ENCODE results near the gene LAMA2.

LAMA2 gene

DNA sequence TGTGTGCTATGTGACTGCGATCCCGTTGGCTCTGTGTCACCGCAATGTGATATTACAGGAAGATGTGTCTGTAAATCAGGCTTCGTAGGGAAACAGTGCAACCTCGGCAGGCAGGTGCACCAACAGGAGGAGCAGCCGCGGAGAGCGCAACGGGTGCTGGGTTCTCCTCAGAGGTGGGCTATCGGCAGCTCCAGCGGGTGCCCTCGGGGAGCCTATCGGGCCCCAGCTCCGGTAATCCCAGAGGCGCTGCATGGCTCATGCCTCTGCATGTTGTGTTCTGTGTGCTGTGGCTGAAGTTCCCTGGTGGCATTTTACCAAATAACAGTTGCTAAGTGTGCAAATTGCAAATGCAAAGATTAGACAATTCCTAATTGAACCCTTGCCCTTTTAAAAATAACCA is 409.9 kb downstream of the LAMA2 start:
- H3K36me3 ChIP-seq (ENCODE audit: insufficient read depth, low read length), result no peaks in the 10 kb centered on the region
- H3K9me3 ChIP-seq (ENCODE audit: low read depth, low read length), result 0 out of 2 replicates have a peak, but pooled peaks cover 4% of the 10 kb centered on the region
- no peak overlapping the region for H3K4me3 ChIP-seq
- DNase-seq (ENCODE audit: low read depth, low spot score), result no peak
- H3K27ac ChIP-seq, result no peak overlapping the region
- no peak overlapping the region for H3K9ac ChIP-seq (ENCODE audit: insufficient read length)
- TF ChIP-seq FOXP2 (optimal IDR thresholded peaks at IDR 0.05; ENCODE audit: control extremely low read depth, extremely low read length, insufficient read depth) (no peak), EZH2 (IDR thresholded peaks at IDR 0.05) (no peak), POLR2AphosphoS5 (IDR thresholded peaks at IDR 0.05; ENCODE audit: borderline replicate concordance, low read depth, low read length) (no peak)

DNA sequence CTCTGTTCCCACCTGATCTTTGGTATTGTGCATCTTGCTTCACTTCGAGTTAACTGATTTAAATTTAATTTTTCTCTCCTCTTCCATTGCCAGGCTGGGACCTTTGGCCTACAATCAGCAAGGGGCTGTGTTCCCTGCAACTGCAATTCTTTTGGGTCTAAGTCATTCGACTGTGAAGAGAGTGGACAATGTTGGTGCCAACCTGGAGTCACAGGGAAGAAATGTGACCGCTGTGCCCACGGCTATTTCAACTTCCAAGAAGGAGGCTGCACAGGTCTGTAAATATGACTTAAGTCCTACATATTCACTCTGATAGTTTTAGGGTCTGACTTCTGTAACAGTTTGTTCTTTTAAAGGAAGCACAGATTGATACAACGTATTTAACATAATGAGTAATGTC is 414.7 kb downstream of the LAMA2 start:
- Histone ChIP-seq H3K27ac (no peak overlapping the region), H3K4me3 (no peak overlapping the region), H3K9ac (ENCODE audit: insufficient read length) (no peak overlapping the region), H3K36me3 (ENCODE audit: insufficient read depth, low read length) (no peaks in the 10 kb centered on the region), H3K9me3 (ENCODE audit: low read depth, low read length) (0 out of 2 replicates have a peak, but pooled peaks cover 4% of the 10 kb centered on the region)
- TF ChIP-seq EZH2 (IDR thresholded peaks at IDR 0.05) (no peak), POLR2AphosphoS5 (IDR thresholded peaks at IDR 0.05; ENCODE audit: borderline replicate concordance, low read depth, low read length) (no peak), FOXP2 (optimal IDR thresholded peaks at IDR 0.05; ENCODE audit: control extremely low read depth, extremely low read length, insufficient read depth) (no peak)
- DNase-seq (ENCODE audit: low read depth, low spot score), result no peak

DNA sequence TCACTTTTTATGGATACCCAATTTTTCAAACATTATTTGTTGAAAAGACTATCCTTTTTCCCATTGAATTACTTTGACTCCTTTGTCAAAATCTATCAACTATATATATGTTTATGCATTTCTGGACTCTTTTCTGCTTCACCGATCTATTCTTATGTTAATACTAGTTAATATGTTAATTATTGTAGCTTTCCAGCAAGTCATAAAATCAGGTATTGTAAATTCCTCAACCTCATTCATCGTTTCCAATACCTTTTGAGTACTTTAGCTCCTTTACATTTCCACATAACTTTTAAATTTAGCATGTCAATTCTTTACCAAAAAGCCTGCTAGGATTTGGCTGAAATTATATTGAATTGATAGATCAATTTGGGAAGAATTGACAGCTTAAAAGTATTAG is 419.7 kb downstream of the LAMA2 start:
- DNase-seq (ENCODE audit: low read depth, low spot score), result no peak
- H3K9ac ChIP-seq (ENCODE audit: insufficient read length), result no peak overlapping the region
- H3K27ac ChIP-seq, result no peak overlapping the region
- H3K9me3 ChIP-seq (ENCODE audit: low read depth, low read length), result no peaks in the 10 kb centered on the region
- no peaks in the 10 kb centered on the region for H3K36me3 ChIP-seq (ENCODE audit: insufficient read depth, low read length)
- TF ChIP-seq FOXP2 (optimal IDR thresholded peaks at IDR 0.05; ENCODE audit: control extremely low read depth, extremely low read length, insufficient read depth) (no peak), EZH2 (IDR thresholded peaks at IDR 0.05) (no peak), POLR2AphosphoS5 (IDR thresholded peaks at IDR 0.05; ENCODE audit: borderline replicate concordance, low read depth, low read length) (no peak)
- no peak overlapping the region for H3K4me3 ChIP-seq

DNA sequence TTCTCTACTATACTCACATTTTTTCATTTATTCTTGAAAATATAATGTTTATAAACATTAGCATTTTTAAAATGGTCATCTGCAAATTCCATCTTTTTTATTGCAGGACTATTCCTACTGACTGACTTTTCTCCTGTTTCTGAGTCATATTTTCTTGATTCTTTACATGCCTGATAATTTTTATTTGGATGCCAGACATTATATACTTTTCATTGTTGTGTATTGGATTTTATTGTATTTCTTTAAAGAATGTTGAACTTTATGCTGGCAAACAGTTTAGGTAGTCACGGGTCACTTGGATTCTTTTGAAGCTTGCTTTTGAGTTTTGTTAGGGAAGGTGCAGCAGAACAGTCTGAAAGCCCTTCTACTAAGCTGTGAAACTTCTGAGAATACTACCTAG is 423.9 kb downstream of the LAMA2 start:
- no peak for DNase-seq (ENCODE audit: low read depth, low spot score)
- no peak overlapping the region for H3K27ac ChIP-seq
- H3K9ac ChIP-seq (ENCODE audit: insufficient read length), result no peak overlapping the region
- 0 out of 2 replicates have a peak, but pooled peaks cover 3% of the 10 kb centered on the region for H3K9me3 ChIP-seq (ENCODE audit: low read depth, low read length)
- H3K36me3 ChIP-seq (ENCODE audit: insufficient read depth, low read length), result no peaks in the 10 kb centered on the region
- H3K4me3 ChIP-seq, result no peak overlapping the region
- TF ChIP-seq FOXP2 (optimal IDR thresholded peaks at IDR 0.05; ENCODE audit: control extremely low read depth, extremely low read length, insufficient read depth), result no peak
- TF ChIP-seq POLR2AphosphoS5 (IDR thresholded peaks at IDR 0.05; ENCODE audit: borderline replicate concordance, low read depth, low read length), result no peak
- no peak for TF ChIP-seq EZH2 (IDR thresholded peaks at IDR 0.05)

DNA sequence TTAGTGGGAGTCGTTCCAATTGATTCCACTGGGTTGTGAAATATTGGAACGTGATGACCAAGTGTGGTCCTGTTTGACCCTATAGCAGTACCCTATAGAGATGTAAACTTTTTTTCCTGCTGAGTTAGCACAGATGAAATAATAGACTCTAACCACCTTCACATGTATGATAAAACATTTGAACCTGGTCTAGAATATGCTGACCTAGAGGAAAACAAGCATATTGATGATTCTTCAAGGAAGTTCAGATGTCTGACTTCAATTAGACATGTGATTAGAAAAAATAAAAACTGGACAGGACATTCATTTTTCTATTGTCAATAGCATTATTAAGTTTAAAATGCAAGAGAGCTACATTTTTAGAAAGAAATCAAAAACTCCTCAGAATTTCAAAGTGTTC is 424.9 kb downstream of the LAMA2 start:
- no peak for DNase-seq (ENCODE audit: low read depth, low spot score)
- no peak for TF ChIP-seq EZH2 (IDR thresholded peaks at IDR 0.05)
- no peak for TF ChIP-seq FOXP2 (optimal IDR thresholded peaks at IDR 0.05; ENCODE audit: control extremely low read depth, extremely low read length, insufficient read depth)
- TF ChIP-seq POLR2AphosphoS5 (IDR thresholded peaks at IDR 0.05; ENCODE audit: borderline replicate concordance, low read depth, low read length), result no peak

DNA sequence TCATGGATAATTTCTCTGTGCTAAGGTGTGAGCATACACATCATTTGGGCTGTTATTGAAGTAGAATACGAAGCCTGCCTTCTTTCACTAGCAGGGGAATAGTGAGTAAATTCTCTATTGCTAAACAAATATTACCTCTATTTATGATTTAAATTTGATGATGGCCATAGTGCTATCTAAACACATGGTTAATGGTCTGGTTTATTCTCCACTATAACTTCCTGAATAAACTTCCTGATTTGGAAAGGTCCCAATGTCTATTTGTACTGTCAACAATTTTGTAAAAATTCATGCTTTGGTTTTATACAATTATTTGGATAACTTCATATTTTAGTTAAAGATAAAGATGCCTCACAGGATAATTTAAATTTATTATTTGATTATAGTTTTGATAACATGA is 426.2 kb downstream of the LAMA2 start:
- DNase-seq (ENCODE audit: low read depth, low spot score), result no peak
- Histone ChIP-seq H3K27ac (no peak overlapping the region), H3K9me3 (ENCODE audit: low read depth, low read length) (0 out of 2 replicates have a peak, but pooled peaks cover 4% of the 10 kb centered on the region), H3K4me3 (no peak overlapping the region), H3K9ac (ENCODE audit: insufficient read length) (no peak overlapping the region), H3K36me3 (ENCODE audit: insufficient read depth, low read length) (no peaks in the 10 kb centered on the region)
- TF ChIP-seq EZH2 (IDR thresholded peaks at IDR 0.05) (no peak), FOXP2 (optimal IDR thresholded peaks at IDR 0.05; ENCODE audit: control extremely low read depth, extremely low read length, insufficient read depth) (no peak), POLR2AphosphoS5 (IDR thresholded peaks at IDR 0.05; ENCODE audit: borderline replicate concordance, low read depth, low read length) (no peak)

More for the DNA sequence above, 424.9 kb downstream of the LAMA2 start:
- no peaks in the 10 kb centered on the region for H3K36me3 ChIP-seq (ENCODE audit: insufficient read depth, low read length)
- 0 out of 2 replicates have a peak, but pooled peaks cover 4% of the 10 kb centered on the region for H3K9me3 ChIP-seq (ENCODE audit: low read depth, low read length)
- no peak overlapping the region for H3K9ac ChIP-seq (ENCODE audit: insufficient read length)
- no peak overlapping the region for H3K27ac ChIP-seq
- no peak overlapping the region for H3K4me3 ChIP-seq

DNA sequence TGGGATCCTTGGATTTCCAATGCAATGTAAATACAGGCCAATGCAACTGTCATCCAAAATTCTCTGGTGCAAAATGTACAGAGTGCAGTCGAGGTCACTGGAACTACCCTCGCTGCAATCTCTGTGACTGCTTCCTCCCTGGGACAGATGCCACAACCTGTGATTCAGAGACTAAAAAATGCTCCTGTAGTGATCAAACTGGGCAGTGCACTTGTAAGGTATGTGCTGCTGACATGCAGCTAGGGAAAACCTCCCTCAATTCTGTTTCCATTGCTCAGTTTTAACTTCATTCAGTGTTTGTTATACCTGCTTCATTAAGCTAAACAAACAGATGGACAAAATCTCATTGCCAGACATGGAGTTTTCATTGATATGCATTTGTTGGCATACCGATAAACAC is 429.9 kb downstream of the LAMA2 start:
- DNase-seq (ENCODE audit: low read depth, low spot score), result no peak
- TF ChIP-seq POLR2AphosphoS5 (IDR thresholded peaks at IDR 0.05; ENCODE audit: borderline replicate concordance, low read depth, low read length) (no peak), EZH2 (IDR thresholded peaks at IDR 0.05) (no peak), FOXP2 (optimal IDR thresholded peaks at IDR 0.05; ENCODE audit: control extremely low read depth, extremely low read length, insufficient read depth) (no peak)
- Histone ChIP-seq H3K4me3 (peak overlapping the region; percentile 47), H3K36me3 (ENCODE audit: insufficient read depth, low read length) (no peaks in the 10 kb centered on the region), H3K9ac (ENCODE audit: insufficient read length) (no peak overlapping the region), H3K27ac (peak overlapping the region; percentile 81), H3K9me3 (ENCODE audit: low read depth, low read length) (0 out of 2 replicates have a peak, but pooled peaks cover 4% of the 10 kb centered on the region)

DNA sequence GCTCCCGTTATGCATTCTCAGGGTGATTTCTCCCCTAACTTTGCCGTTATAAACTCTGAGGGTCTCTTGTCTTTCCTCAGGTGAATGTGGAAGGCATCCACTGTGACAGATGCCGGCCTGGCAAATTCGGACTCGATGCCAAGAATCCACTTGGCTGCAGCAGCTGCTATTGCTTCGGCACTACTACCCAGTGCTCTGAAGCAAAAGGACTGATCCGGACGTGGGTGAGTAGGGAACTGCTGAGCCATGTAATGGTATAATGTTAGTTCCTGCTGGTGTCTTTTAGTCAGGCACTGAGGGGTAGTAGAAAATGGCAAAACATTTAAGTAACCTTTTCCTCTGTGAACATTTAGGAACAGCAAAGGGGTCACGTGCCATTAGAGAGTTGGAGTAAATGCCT is 431.6 kb downstream of the LAMA2 start:
- 0 out of 2 replicates have a peak, but pooled peaks cover 4% of the 10 kb centered on the region for H3K9me3 ChIP-seq (ENCODE audit: low read depth, low read length)
- no peak overlapping the region for H3K9ac ChIP-seq (ENCODE audit: insufficient read length)
- no peak for DNase-seq (ENCODE audit: low read depth, low spot score)
- H3K36me3 ChIP-seq (ENCODE audit: insufficient read depth, low read length), result no peaks in the 10 kb centered on the region
- TF ChIP-seq FOXP2 (optimal IDR thresholded peaks at IDR 0.05; ENCODE audit: control extremely low read depth, extremely low read length, insufficient read depth) (no peak), EZH2 (IDR thresholded peaks at IDR 0.05) (no peak), POLR2AphosphoS5 (IDR thresholded peaks at IDR 0.05; ENCODE audit: borderline replicate concordance, low read depth, low read length) (no peak)
- H3K27ac ChIP-seq, result no peak overlapping the region
- H3K4me3 ChIP-seq, result no peak overlapping the region

Measured in SK-N-MC (cell line).